Thyroid gland (tissue), 4 donors: Measurements from ENCODE around the gene PRKD2.

Experiments used
- CTCF ChIP-seq, 6 experiments: fragments of 200-600 bp in 3 of 6; fragments of 450-650 bp in 3 of 6; sonication (generic) in 3 of 6; IDR thresholded peaks; one replicate each; pipeline ENCODE4 v1.5.1; 2016 to 2019; ENCODE audit warnings: antibody characterized with exemption in 6 of 6, mild to moderate bottlenecking in 2 of 6, inconsistent platforms in 1 of 6, moderate library complexity in 1 of 6
- POLR2A ChIP-seq, 2 donors: fragments of 450-650 bp; IDR thresholded peaks; one replicate each; pipeline ENCODE4 v1.6.1; 2017; ENCODE audit warnings: antibody characterized with exemption in 2 of 2, mild to moderate bottlenecking in 2 of 2, moderate library complexity in 1 of 2

- TF ChIP-seq POLR2A (IDR thresholded peaks at IDR 0.05) (no peak), CTCF (IDR thresholded peaks at IDR 0.05) (no peak)
These were observed 12.8 kb upstream of the PRKD2 start for GRCh38 chr19:46729696-46730095.
